GM18873 (cell line): ENCODE measurements around the gene SLC19A2.
"Not testable (repeated sequence)": the region's sequence is repeated elsewhere in the genome, so short reads cannot be mapped to it uniquely, and the experiment has no call there.

Source experiments
- ATAC-seq: cut with Tn5 transposase; IDR thresholded peaks from one replicate; pipeline ENCODE4 v1.9.1; 2021; ENCODE audit warnings: mild to moderate bottlenecking, moderate library complexity, moderate number of reproducible peaks; ENCODE audit not compliant: unreplicated experiment, low FRiP score

SLC19A2 gene

DNA sequence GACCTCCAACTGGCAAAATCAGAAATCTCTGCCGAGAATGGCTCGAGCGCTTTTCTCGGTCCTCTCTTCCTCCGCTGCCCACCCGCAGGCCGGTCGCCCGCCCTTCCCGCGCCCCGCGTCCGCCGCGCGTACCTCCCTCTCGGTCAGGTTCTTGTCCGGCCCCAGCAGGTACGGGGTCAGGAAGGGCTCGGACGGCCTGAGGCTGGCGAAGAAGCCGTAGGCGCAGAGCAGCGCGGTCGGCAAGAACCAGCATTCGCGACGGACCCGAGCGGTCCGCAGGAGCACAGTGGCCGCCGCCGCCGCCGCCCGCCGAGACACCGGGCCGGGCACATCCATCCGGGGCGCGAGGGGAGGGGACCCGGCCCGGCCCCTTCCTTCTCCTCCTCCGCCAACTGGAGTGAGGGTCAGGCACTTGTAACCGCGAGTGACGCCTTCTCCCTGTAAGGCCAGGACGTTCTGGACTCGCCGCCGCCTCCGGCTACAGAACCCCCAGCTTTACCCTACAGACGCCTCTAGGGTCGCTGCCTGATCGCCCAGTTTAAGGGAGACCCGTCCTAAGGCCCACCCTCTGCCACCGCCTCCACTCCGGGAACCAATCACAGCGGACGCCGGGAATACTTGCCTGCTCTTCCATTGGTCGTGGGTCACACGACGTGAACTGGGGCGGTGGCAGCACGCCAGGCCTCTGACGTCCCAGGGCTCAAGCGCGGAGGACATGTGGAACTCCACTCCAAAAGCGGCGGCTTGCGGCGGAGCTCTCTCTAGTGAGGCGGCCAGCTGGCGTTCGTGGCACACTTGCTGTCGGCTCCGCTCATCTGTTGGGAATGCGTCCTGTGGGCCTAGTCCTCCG is at the start of gene SLC19A2:
SLC19A2 (minus strand) TSS at position 514 of the 850 bp plus-strand sequence; CDS start at position 336, 178 bp downstream.
- ATAC-seq = peak; percentile 98

DNA sequence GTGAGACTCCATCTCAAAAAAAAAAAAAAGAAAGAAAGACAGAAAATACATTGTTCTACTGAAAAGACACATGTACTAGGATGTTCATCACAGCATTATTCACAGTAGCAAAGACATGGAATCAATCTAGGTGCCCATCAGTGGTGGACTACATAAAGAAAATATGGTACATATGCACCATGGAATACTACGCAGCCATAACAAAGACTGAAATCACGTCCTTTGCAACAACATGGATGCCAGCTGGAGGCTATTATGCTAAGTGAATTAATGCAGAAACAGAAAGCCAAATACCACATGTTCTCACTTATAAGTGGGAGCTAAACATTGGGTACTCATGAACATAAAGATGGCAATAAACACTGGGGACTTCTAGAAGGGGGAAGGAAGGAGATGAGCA is 48.9 kb upstream of the SLC19A2 start:
- no peak for ATAC-seq

DNA sequence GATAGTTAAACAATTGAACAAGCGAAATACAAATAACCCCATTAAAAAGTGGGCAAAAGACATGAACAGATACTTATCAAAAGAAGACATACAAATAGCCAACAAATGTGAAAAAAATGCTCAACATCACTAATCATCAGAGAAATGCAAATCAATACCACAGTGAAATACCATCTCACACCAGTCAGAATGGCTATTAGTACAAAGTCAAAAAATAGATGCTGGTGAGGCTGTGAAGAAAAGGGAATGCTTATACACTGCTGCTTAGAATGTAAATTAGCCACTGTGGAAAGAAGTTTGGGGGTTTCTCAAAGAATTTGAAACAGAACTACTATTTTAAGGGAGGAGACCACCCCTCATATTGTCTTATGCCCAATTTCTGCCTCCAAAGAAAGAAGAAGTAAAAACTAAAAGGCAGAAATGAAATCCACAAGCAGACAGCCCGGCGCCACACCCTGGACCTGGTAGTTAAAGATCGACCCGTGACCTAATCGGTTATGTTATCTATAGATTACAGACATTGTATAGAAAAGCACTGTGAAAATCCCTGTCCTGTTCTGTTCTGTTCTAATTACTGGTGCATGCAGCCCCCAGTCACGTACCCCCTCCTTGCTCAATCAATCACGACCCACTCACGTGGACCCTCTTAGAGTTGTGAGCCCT is 47.9 kb upstream of the SLC19A2 start:
- ATAC-seq = not testable (repeated sequence)

DNA sequence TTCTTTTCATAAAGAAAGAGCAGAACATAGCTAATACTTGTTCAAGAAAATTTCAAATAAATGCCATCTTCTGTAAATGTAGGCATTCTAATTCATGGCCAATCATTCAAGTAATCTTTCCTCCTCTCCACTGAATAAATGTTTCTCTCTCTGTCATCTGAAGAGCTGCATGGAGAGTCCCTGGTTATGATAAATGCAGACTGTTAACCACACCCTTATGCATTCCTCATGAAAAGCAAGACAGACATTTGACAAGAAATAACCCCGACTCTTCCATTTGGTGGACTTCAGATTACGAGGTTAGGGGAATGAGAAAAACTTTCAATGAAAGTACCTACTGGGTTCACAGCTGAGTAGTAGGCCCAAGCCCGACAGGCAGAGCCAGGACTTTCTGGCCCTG is 44.7 kb upstream of the SLC19A2 start:
- no peak for ATAC-seq

DNA sequence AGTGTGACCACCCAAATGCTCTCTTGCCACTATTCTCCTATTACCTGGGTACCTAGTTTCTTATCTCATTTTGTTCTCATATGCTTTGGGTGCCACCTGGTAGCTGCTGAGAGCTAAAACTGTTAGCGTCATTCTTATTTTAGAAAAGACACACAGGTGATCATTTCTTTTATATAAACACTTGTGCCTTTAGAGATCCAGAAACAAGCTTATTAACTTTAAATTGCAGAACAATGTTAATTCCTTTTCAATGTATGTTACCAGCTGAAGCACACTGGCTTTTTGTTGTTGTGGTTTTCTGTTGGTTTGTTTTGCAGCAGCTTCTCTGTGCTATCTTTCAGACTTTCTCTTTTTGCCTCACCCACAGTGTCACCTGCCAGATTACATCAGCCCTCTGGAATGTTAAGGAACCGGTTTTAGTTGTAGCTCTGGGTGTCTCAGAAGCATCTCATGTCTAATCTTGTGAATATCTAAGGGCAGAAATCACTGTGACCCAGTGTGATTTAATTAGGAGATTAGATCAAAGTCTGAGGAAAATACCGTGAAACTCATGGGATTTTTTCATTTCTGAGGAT is 43.4 kb upstream of the SLC19A2 start:
- ATAC-seq = no peak

GRCh38 chr1:169528215-169529067 is 42.7 kb upstream of the SLC19A2 start:
- no peak for ATAC-seq

DNA sequence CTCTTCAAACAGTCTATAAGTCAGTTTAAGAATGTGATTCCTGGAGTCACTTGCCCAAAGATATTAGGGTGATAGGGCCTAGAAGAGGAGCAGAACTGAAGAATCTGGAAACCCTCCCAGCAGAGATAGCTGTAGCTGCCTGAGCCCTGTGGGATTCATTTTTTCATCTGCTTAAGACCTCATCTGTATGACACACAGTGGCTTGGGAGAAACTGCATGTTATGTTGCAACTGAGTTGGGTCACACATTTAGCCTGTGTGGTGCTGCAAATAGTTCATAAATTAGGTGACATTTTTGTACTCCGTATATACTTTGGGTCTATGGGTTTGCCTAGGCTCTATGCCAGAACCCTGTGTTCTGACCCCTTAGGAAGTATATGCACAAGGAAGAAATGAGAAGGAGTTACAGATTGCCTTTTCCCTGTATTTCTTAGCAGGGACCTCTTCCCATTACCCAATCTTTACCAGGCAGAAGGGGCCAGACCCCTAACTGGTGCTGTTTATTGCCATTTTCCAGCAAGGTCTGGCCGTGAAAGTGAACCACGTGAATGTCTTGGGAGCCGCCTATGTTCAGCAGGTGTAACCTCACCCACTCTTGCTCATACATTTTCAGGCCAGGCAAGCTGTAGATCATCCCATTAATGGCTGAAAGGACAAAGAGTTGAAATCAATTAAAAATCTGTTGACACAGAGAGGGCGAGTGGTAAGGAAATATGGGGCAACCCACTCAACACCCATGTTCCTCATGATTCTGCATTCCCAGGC is 41.9 kb upstream of the SLC19A2 start:
- no peak for ATAC-seq

DNA sequence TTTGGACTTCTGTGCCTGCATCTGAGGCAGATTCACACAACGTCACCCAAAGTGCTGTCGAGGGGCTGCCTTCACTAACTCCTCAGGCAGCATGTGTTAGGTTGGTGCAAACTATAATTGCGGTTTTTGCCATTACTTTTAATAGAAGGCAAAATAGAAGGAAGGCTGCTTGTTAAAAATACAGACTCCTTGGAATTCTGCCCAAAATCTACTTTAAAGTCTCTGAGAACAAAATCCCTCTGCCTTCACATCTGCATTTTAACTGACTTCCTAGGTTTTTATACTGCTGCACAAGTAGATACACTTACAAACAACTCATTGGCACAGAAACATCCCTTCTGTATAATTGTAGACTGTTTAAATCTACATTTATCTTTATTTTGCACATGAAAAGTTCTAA is 41.3 kb upstream of the SLC19A2 start:
- ATAC-seq = no peak

DNA sequence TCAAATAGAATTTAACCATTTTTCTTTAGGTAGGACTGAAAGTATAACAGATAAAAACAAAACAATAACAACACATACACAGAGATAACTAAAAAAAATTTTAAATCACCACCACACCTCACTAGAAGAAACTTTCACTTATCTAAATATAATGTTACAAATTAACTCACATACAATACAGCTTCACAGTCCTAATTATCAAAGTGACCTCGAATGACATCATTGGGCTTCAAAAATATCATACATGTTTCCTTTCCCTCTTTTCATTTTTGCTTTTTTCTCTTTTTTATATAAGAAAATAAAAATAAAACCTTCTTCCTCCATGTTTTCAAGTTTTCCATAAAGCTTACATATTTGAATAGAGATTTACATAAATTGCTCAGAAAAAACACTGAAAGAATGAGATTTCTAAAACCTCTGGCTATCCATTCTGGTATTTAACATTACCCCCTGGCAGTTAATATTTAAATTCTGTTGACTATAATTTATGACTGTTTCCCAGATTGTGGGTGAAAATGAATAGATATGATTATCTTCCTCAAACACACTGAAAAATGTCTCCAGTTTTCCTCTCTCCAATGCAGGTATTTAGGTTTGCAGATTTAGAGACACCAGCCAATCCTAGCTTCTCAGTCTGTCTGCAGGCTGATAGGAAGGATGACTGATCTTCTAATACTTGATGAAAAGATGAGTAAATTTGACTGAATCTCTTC is 40.5 kb upstream of the SLC19A2 start:
- no peak for ATAC-seq

- no peak for ATAC-seq
These were observed 39.6 kb upstream of the SLC19A2 start for GRCh38 chr1:169525391-169525790.

GRCh38 chr1:169523904-169524303 is 38.2 kb upstream of the SLC19A2 start:
- no peak for ATAC-seq

GRCh38 chr1:169521226-169521625 is 35.5 kb upstream of the SLC19A2 start:
- ATAC-seq = no peak

DNA sequence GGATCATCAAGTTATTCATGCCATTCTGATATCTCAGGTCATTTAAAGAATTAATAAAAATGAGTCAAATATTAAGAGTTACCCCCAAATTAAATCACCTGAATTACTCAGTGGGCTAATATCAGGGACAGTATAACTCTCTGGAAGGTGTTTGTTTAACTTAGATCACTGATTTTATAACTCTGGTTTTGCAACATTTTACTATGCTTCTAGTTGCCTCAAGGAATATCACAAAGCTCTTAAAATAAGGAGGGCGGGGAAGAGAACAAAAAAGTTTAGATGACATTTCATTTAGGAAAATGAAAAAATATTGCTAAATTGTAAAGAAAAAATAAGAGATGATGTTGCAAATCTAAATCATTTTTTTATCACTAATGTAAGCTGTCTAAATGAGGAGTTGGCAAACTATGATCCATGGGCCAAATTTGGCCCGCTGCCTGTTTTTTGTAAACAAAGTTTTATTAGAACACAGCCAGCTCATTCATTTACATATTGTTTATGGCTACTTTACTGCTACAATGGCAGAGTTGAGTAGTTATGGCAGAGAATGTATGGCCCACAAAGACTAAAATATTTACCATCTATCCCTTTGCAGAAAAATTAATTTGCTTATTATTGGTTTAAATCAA is 31.9 kb upstream of the SLC19A2 start:
- no peak for ATAC-seq

- ATAC-seq = no peak
These were observed 29.9 kb upstream of the SLC19A2 start for GRCh38 chr1:169515641-169516040.

DNA sequence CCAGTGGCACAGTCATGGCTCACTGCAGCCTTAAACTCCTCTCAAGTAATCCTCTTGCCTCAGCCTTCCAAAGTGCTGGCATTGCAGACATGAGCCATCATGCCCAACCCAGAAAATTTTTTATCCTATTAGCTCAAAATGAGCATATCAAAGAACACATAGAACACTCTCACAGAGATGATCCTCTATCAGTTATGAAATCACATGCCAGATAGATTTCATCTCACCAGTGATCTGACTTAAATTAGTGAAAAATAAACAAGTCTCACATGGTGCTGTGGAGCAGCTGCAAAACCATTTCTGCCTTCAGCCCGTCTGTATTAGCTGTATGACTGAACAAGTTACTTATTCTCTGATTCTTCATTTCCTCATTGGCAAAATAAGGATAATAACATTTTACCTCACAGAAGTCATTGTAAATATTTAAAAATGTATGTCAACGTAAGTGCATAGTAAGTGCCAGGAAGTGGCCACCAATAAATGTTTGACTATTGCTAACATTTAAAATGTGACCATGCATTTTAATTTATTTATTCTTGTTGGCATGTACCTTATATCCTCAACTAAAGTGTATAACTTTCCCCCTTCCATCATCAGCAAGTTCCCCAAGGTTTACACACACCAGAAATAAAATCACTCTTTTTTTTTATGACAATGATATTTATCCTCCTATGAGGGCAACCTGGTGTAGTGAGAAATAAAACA is 29.0 kb upstream of the SLC19A2 start:
- ATAC-seq = no peak

DNA sequence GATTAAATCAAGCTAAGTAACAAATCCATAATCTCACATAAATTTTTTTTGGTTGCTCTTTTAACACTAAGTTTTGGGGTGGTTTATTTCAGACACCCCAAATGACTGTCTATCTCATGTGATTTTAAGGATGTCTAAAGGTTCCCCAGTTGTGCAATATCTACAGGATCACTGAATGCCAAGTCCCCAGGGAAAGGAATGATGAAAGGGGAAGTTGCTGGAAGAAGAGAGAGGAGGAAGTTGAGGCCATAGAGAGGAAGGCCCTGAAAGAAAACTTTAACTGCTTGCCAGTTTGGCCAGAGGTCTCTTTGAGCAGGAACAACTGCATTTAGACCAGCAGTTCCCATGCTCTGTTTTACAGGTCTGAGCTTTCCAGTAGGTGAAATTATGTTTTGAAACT is 27.5 kb upstream of the SLC19A2 start:
- ATAC-seq = no peak

- ATAC-seq = no peak
These were observed 25.7 kb upstream of the SLC19A2 start for GRCh38 chr1:169511316-169512005.

DNA sequence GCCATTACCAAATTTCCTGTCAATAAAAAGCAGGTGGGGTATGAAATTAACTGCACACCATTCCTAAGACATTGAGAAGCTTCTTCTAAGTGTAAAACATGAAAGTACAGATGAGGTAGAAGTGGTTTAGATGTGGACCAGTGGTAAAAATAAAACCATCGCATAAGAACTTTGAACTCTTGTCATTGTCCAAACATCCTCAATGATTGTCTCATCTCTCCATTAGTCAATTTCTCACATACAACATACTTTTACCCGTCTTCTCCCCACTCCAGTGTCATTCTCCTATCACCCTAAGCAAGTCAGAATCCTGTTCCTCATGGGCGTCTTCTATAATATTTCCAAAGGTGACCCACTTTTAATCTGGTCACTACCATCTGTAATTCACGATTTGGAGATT is 24.3 kb upstream of the SLC19A2 start:
- ATAC-seq = no peak
